OCI-LY1 (cell line): ENCODE measurements around the gene KCNIP4.

Experiments
- H2AFZ ChIP-seq: fragments of 200-600 bp; sonication (generic), shearing (Covaris generic); 2 replicates; pipeline ENCODE4 v1.6.0; 2014; ENCODE audit warnings: antibody characterized with exemption, mild to moderate bottlenecking, low read length
- H3F3A ChIP-seq: fragments of 200-600 bp; sonication (generic), shearing (Covaris generic); 2 replicates; pipeline ENCODE4 v1.6.0; 2014; ENCODE audit warnings: mild to moderate bottlenecking, antibody characterized with exemption, low read length, moderate library complexity; ENCODE audit not compliant: insufficient read depth
- H3K27ac ChIP-seq: fragments of 200-600 bp; sonication (generic); 2 replicates; pipeline ENCODE4 v1.5.1; 2014; ENCODE audit warnings: low read length, mixed run types, mild to moderate bottlenecking, low read depth; ENCODE audit not compliant: poor library complexity, severe bottlenecking
- H3K27me3 ChIP-seq: fragments of 200-600 bp; sonication (generic); 2 replicates; pipeline ENCODE4 v1.6.0; 2014; ENCODE audit warnings: antibody characterized with exemption, mild to moderate bottlenecking, low read length, moderate library complexity; ENCODE audit not compliant: insufficient read depth
- H3K36me3 ChIP-seq: fragments of 200-600 bp; sonication (generic); 2 replicates; pipeline ENCODE4 v1.6.1; 2014; ENCODE audit warnings: mild to moderate bottlenecking, antibody characterized with exemption, low read length, moderate library complexity, mixed read lengths; ENCODE audit not compliant: insufficient read depth
- H3K4me1 ChIP-seq: fragments of 200-600 bp; sonication (generic); 2 replicates; pipeline ENCODE4 v1.5.1; 2014; ENCODE audit warnings: mild to moderate bottlenecking, low read length, moderate library complexity; ENCODE audit not compliant: insufficient read depth, severe bottlenecking
- H3K4me2 ChIP-seq: fragments of 200-600 bp; sonication (generic), shearing (Covaris generic); 2 replicates; pipeline ENCODE4 v1.6.1; 2014; ENCODE audit warnings: low read length
- H3K4me3 ChIP-seq: fragments of 200-600 bp; sonication (generic); 2 replicates; pipeline ENCODE4 v1.5.1; 2014; ENCODE audit warnings: low read length, low read depth, mild to moderate bottlenecking, mixed read lengths; ENCODE audit not compliant: poor library complexity, severe bottlenecking
- H3K79me2 ChIP-seq: fragments of 200-600 bp; shearing (Covaris generic); 2 replicates; pipeline ENCODE4 v1.6.1; 2016; ENCODE audit warnings: mixed run types, low read length, mixed read lengths; ENCODE audit not compliant: insufficient read depth
- H3K9ac ChIP-seq: fragments of 200-600 bp; sonication (generic), shearing (Covaris generic); 2 replicates; pipeline ENCODE4 v1.6.1; 2014; ENCODE audit warnings: mild to moderate bottlenecking, low read length, mixed read lengths
- H3K9me2 ChIP-seq: fragments of 200-600 bp; sonication (generic), shearing (Covaris generic); 2 replicates; pipeline ENCODE4 v1.6.1; 2014; ENCODE audit warnings: low read depth, mild to moderate bottlenecking, low read length, mixed read lengths
- H3K9me3 ChIP-seq: fragments of 200-600 bp; shearing (Covaris generic); 2 replicates; pipeline ENCODE4 v1.6.1; 2014; ENCODE audit warnings: low read length, mixed read lengths
- H4K20me1 ChIP-seq: fragments of 200-600 bp; sonication (generic), shearing (Covaris generic); 2 replicates; pipeline ENCODE4 v1.6.0; 2016; ENCODE audit warnings: mild to moderate bottlenecking, low read length; ENCODE audit not compliant: insufficient read depth
- CTCF ChIP-seq: fragments of 200-600 bp; sonication (generic), shearing (Covaris generic); IDR thresholded peaks from 2 replicates; pipeline ENCODE4 v1.5.1; 2017; ENCODE audit warnings: mild to moderate bottlenecking, antibody characterized with exemption, low read length, moderate library complexity, mixed read lengths
- EZH2 ChIP-seq: fragments of 200-600 bp; sonication (generic), shearing (Covaris generic); IDR thresholded peaks from 2 replicates; pipeline ENCODE4 v1.8.0; 2017; ENCODE audit warnings: borderline replicate concordance, mixed run types, mild to moderate bottlenecking, antibody characterized with exemption, low read length, moderate library complexity, mixed read lengths

Gene KCNIP4

GRCh38 chr4:20680736-20681135 lies 1267.8 kb downstream of the KCNIP4 start:
- no peaks in the 10 kb centered on the region for H3K9me2 ChIP-seq
- H3K4me3 ChIP-seq = no peak overlapping the region
- no peaks in the 10 kb centered on the region for H3F3A ChIP-seq
- H3K36me3 ChIP-seq = no peaks in the 10 kb centered on the region
- H3K4me2 ChIP-seq = no peak overlapping the region
- no peak overlapping the region for H3K27ac ChIP-seq
- H4K20me1 ChIP-seq = no peaks in the 10 kb centered on the region
- H3K9ac ChIP-seq = no peak overlapping the region
- H3K79me2 ChIP-seq = no peaks in the 10 kb centered on the region
- H3K4me1 ChIP-seq = no peaks in the 10 kb centered on the region
- no peak overlapping the region for H2AFZ ChIP-seq
- H3K27me3 ChIP-seq = no peaks in the 10 kb centered on the region
- TF ChIP-seq EZH2 (no peak), CTCF (no peak)
- no peaks in the 10 kb centered on the region for H3K9me3 ChIP-seq

GRCh38 chr4:20679951-20680350 lies 1268.6 kb downstream of the KCNIP4 start:
- no peaks in the 10 kb centered on the region for H3K27me3 ChIP-seq
- no peaks in the 10 kb centered on the region for H3K9me3 ChIP-seq
- no peak overlapping the region for H2AFZ ChIP-seq
- H3K9ac ChIP-seq = no peak overlapping the region
- no peak overlapping the region for H3K27ac ChIP-seq
- no peak overlapping the region for H3K4me3 ChIP-seq
- no peaks in the 10 kb centered on the region for H4K20me1 ChIP-seq
- no peaks in the 10 kb centered on the region for H3K36me3 ChIP-seq
- H3K4me2 ChIP-seq = no peak overlapping the region
- no peaks in the 10 kb centered on the region for H3F3A ChIP-seq
- no peaks in the 10 kb centered on the region for H3K9me2 ChIP-seq
- TF ChIP-seq EZH2 = no peak
- TF ChIP-seq CTCF = no peak
- no peaks in the 10 kb centered on the region for H3K79me2 ChIP-seq
- H3K4me1 ChIP-seq = no peaks in the 10 kb centered on the region
